ENCODE results near the gene TBCK. TPM values are rescaled to one million over a fixed set of nuclear protein-coding genes. Genes with fewer than 3 reads are reported as not detected.

The TBCK gene
- total and polyA plus RNA-seq, 2 donors (not counting 1 experiment from before 2014, with no cell fraction given) = 17.5 to 86.1 TPM

DNA sequence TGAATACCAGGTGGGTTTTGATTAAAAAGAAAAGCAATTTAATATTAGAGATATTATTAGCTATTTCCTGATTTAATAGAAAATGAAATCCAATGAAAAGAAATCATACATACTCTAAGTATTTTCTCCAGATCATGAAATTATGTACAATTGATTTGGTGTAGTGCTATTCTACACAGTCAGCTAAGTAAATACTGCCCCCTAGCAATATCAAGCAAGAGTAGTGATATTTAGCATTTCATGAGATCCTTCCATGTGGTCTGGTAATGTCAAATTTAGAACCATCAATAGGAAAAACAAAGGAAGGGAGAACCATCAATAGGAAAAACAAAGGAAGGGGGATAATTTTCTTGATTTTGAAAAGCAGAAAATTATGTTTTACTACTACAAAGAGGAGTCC is 114.6 kb downstream of the TBCK start:
- Histone ChIP-seq H4K20me1 (ENCODE audit: control insufficient read depth, insufficient read depth, low read length, poor library complexity, severe bottlenecking) (no peaks in the 10 kb centered on the region), H3K79me2 (ENCODE audit: control insufficient read depth, insufficient read depth, low read length) (no peaks in the 10 kb centered on the region), H2AFZ (ENCODE audit: insufficient read depth, low read depth, low read length, poor library complexity, severe bottlenecking) (no peak overlapping the region), H3K9ac (ENCODE audit: low read length) (no peak overlapping the region), H3K4me1 (ENCODE audit: control insufficient read depth in 2 of 2, insufficient read depth in 2 of 2, low read length in 2 of 2) (no peaks in the 10 kb centered on the region), H3K27me3 (replicated peaks in 1 of 4; ENCODE audit: control extremely low read depth in 1 of 4, control insufficient read depth in 3 of 4, insufficient read depth in 4 of 4, low read length in 3 of 4) (no peaks in the 10 kb centered on the region), H3K36me3 (replicated peaks in 1 of 2; ENCODE audit: control extremely low read depth in 1 of 2, control insufficient read depth in 1 of 2, extremely low read depth in 1 of 2, insufficient read depth in 2 of 2, low read length in 1 of 2) (no peaks in the 10 kb centered on the region), H3K4me2 (replicated peaks; ENCODE audit: low read depth, low read length, poor library complexity, severe bottlenecking) (no peak overlapping the region), H3K27ac (ENCODE audit: low read length in 2 of 2) (no peak overlapping the region), H3K4me3 (ENCODE audit: control extremely low read depth in 1 of 5, extremely low read depth in 1 of 5, insufficient read depth in 1 of 5, low read depth in 2 of 5, low read length in 4 of 5) (no peak overlapping the region), H3K9me3 (ENCODE audit: control extremely low read depth in 1 of 3, control insufficient read depth in 2 of 3, insufficient read depth in 1 of 3, low read length in 2 of 3) (no peaks in the 10 kb centered on the region)
- CTCF ChIA-PET = interaction anchor here (0.9 kb wide), 1 partner anchor 441 kb away, joined by 3 read pairs; no protein-coding TSS in a partner anchor
- no peaks in the 10 kb centered on the region for H3K27me3 Mint-ChIP-seq
- ATAC-seq (ENCODE audit: low read depth) (no peak), DNase-seq (no peak)
- TF ChIP-seq, protein P1, sequence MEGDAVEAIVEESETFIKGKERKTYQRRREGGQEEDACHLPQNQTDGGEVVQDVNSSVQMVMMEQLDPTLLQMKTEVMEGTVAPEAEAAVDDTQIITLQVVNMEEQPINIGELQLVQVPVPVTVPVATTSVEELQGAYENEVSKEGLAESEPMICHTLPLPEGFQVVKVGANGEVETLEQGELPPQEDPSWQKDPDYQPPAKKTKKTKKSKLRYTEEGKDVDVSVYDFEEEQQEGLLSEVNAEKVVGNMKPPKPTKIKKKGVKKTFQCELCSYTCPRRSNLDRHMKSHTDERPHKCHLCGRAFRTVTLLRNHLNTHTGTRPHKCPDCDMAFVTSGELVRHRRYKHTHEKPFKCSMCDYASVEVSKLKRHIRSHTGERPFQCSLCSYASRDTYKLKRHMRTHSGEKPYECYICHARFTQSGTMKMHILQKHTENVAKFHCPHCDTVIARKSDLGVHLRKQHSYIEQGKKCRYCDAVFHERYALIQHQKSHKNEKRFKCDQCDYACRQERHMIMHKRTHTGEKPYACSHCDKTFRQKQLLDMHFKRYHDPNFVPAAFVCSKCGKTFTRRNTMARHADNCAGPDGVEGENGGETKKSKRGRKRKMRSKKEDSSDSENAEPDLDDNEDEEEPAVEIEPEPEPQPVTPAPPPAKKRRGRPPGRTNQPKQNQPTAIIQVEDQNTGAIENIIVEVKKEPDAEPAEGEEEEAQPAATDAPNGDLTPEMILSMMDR (IDR thresholded peaks at IDR 0.05) = no peak
- no peak overlapping the region for H3K4me3 Mint-ChIP-seq
- POLR2A ChIA-PET = no interaction called here
- H3K4me1 Mint-ChIP-seq = no peaks in the 10 kb centered on the region
- no peaks in the 10 kb centered on the region for H3K9me3 Mint-ChIP-seq (ENCODE audit: insufficient read depth)
- intact Hi-C loops (cut with micrococcal nuclease) = no loop called here
- no peak overlapping the region for H3K27ac Mint-ChIP-seq

GRCh38 chr4:106195435-106195950 is 120.5 kb downstream of the TBCK start:
- Histone ChIP-seq H2AFZ (ENCODE audit: insufficient read depth, low read depth, low read length, poor library complexity, severe bottlenecking) (no peak overlapping the region), H3K79me2 (ENCODE audit: control insufficient read depth, insufficient read depth, low read length) (no peaks in the 10 kb centered on the region), H3K4me3 (ENCODE audit: control extremely low read depth in 1 of 5, extremely low read depth in 1 of 5, insufficient read depth in 1 of 5, low read depth in 2 of 5, low read length in 4 of 5) (no peak overlapping the region), H3K4me2 (replicated peaks; ENCODE audit: low read depth, low read length, poor library complexity, severe bottlenecking) (no peak overlapping the region), H3K9me3 (ENCODE audit: control extremely low read depth in 1 of 3, control insufficient read depth in 2 of 3, insufficient read depth in 1 of 3, low read length in 2 of 3) (no peaks in the 10 kb centered on the region), H3K27ac (ENCODE audit: low read length in 2 of 2) (no peak overlapping the region), H3K27me3 (replicated peaks in 1 of 4; ENCODE audit: control extremely low read depth in 1 of 4, control insufficient read depth in 3 of 4, insufficient read depth in 4 of 4, low read length in 3 of 4) (no peaks in the 10 kb centered on the region), H3K9ac (ENCODE audit: low read length) (no peak overlapping the region), H3K4me1 (ENCODE audit: control insufficient read depth in 2 of 2, insufficient read depth in 2 of 2, low read length in 2 of 2) (no peaks in the 10 kb centered on the region), H4K20me1 (ENCODE audit: control insufficient read depth, insufficient read depth, low read length, poor library complexity, severe bottlenecking) (no peaks in the 10 kb centered on the region), H3K36me3 (replicated peaks in 1 of 2; ENCODE audit: control extremely low read depth in 1 of 2, control insufficient read depth in 1 of 2, extremely low read depth in 1 of 2, insufficient read depth in 2 of 2, low read length in 1 of 2) (peaks cover 6 to 10% of the 10 kb centered on the region in 2 experiments)
- Mint-ChIP-seq H3K9me3 (ENCODE audit: insufficient read depth) (no peaks in the 10 kb centered on the region), H3K4me3 (no peak overlapping the region), H3K27ac (no peak overlapping the region), H3K27me3 (no peaks in the 10 kb centered on the region), H3K4me1 (no peaks in the 10 kb centered on the region)
- no CpG with 5 or more reads among the region's 1 CpG for WGBS (ENCODE audit: insufficient coverage)
- intact Hi-C loops (cut with micrococcal nuclease) = no loop called here
- ChIA-PET POLR2A (no interaction called here), CTCF (no interaction called here)
- DNase-seq = no peak
- TF ChIP-seq EZH2 (IDR thresholded peaks at IDR 0.05; ENCODE audit: borderline replicate concordance, insufficient read depth, low read depth, low read length, poor library complexity, severe bottlenecking) = no peak
- TF ChIP-seq, protein P1 (IDR thresholded peaks at IDR 0.05) = no peak
- no peak for ATAC-seq (ENCODE audit: low read depth)

All from B cell (primary cell).